NCI-H510A (cell line): Measurements from ENCODE around the gene ADARB1.

Experiments used
- DNase-seq: peaks from one replicate; lab custom pipeline; 2025; lab: John Stamatoyannopoulos, UW

Gene ADARB1

GRCh38 chr21:45152265-45152746, 77.9 kb downstream of the ADARB1 start:
- no peak for DNase-seq

- no peak for DNase-seq
These were observed 79.3 kb downstream of the ADARB1 start for GRCh38 chr21:45153358-45154318.

DNA sequence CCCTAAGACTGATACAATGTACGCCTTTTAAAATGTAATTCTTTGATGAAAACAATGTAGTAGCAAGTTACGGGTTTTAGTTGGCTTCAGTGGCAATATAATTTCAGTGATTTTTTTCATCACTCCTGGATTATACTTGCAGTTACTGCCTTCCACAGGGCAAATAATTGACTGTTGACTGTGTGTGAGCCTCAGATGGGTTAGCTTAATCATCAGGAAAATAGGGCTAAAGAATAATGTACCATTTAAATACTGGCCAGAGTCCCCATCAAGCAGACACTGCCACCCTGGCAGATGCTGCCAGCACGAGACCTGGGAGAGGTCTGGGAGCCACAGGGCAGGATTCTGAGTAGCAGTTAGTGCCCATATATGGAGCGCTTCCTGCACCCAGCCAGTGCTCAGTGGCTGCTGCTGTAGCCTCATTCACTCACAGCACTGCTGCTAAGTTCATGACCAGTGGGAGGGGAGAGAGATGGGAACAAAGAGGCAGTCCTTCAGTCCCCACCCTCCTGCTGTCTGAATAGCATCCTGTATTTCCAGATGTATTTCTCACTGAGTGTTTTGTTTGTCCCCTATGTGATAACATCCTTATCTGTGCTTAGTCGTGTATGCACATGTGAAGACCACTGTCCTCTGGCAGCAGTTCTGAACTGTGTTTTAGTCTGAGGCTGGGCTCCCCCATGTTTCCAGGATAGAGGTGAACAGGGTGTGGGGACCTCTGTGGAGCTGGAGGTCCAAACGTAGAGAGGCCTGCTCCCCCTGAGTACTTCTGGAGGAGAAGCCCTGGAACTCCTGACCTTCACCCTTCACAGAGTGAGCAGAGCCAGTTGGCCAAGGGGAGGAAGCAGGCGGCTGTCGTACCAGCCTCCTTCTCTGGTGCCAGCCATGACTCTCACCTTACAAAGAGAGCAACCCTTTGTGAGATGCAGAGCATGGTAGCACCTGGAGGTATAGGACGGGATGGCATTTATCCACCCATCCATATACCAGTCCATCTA, 80.4 kb downstream of the ADARB1 start:
- no peak for DNase-seq

DNA sequence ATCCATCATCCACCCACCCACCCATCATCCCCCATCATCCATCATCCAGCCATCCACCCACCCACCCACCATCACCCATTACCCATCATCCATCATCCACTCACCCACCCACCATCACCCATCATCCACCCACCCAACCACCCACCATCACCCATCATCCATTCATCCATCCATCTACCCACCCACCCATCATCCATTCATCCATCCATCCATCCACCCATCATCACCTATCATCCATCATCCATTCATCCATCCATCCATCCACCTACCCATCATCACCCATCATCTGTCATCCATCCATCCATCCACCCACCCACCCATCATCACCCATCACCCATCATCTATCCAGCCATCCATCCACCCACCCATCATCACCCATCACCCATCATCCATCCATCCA, 81.5 kb downstream of the ADARB1 start:
- no peak for DNase-seq

DNA sequence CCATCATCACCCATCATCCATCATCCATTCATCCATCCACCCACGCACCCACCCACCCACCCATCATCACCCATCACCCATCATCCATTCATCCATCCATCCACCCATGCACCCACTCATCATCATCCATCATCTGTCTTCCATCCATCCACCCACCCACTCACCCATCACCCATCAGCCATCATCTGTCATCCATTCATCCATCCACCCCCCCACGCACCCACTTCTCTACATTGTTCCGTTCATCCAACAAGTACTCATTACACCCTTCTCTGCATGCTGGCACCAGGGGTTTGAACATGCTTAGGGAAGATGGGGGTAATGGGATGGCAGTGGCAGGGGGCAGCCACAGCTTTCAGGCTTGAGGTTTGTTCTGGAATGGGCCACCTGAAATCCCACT, 82.1 kb downstream of the ADARB1 start:
- no peak for DNase-seq

- no peak for DNase-seq
These were observed 83.6 kb downstream of the ADARB1 start for GRCh38 chr21:45157932-45158331.

- DNase-seq: no peak
These were observed 84.4 kb downstream of the ADARB1 start for GRCh38 chr21:45158491-45159423.

DNA sequence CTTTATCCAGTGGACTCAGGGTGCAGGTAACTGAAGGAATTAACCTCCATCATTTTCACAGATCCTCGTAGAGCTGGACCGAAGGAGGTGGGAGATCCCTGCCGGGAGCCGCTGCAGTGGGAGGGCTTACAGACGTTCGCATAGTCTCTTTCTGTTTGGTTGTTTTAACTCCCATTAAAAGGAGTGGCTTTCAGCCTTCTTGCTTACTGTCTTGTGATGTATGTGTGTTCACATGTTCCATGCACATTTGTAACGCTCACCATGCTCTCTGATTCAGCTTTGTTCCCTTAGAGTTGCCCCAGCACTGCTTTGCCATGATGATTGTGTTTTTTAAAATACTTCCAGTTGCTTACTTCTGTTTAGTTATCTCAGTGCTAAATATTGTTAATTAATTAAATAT, 85.8 kb downstream of the ADARB1 start:
- no peak for DNase-seq

- no peak for DNase-seq
These were observed 86.9 kb downstream of the ADARB1 start for GRCh38 chr21:45161038-45161945.

GRCh38 chr21:45162115-45162514, 87.7 kb downstream of the ADARB1 start:
- no peak for DNase-seq

DNA sequence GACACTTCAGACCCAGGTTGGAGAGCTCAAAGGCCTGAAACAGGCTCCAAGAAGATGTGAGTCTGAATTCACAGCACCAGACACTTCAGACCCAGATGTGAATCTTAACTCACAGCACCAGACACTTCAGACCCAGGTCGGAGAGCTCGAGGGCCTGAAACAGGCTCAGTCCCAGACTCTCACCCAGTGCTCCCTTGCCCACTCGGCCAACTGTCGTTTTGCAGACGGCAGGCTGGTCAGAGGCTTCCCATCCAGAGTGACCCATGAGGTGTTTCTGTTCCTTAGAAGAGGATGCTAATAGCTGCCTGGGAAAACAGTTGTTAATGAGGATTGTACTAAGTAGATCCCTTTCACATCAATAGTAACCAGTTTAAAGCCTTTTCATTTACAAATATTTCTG, 88.4 kb downstream of the ADARB1 start:
- no peak for DNase-seq

DNA sequence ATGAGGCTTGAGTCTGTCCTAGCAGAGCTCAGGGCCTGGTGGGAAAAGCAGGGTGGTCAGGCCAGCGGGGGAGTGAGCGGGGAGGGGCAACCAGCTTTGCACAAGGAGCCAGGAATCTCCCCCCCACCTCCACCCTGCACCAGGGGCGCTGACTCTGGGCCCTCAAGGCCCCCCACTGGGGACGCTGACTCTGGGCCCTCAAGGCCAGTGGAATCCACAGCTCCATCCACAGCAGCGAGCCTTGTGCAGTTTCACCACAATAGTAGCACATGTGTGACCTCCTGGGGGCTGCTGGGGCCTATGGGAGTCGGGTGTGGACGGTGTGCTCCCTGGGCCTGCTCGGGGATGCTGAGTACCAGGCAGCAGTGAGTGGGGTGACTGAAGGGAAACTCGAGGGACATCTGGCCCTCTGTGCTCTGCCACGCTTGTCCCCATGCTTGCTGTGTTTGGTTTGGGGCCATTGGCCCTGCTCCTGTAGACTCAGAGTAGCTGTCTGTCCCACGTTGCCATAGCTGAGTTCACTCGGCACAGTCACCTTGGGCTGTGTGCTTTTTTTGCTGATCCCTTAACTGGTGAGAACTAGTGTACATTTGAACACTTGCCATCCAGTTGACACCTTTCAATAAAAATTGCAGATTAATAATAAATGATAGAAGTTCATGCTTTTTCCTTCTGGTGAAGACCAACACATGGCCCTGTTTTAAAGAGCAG, 89.2 kb downstream of the ADARB1 start:
- no peak for DNase-seq

GRCh38 chr21:45164124-45164511, 89.7 kb downstream of the ADARB1 start:
- DNase-seq: no peak

GRCh38 chr21:45164838-45165237, 90.5 kb downstream of the ADARB1 start:
- DNase-seq: no peak

GRCh38 chr21:45166931-45167330, 92.6 kb downstream of the ADARB1 start:
- DNase-seq: no peak

DNA sequence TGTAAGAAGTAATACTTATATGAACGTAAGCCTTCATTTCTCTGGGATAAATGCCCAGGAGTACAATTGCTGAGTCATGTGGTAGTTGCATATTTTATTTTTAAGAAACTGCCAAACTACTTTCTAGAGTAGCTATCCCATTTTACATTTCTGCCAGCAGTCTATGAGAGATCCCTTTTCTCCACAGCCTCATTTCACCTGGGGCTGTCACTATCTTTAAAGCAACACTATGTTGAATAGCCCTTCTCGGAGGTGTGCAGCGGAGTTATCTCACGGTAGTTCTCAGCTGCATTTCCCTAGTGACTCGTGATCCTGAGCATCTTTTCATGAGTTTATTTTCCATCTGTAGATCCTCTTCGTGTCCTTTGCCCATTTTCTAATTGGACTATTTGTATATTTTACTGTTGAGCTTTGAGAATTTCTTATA, 93.4 kb downstream of the ADARB1 start:
- no peak for DNase-seq

GRCh38 chr21:45168522-45168921, 94.1 kb downstream of the ADARB1 start:
- DNase-seq: no peak

DNA sequence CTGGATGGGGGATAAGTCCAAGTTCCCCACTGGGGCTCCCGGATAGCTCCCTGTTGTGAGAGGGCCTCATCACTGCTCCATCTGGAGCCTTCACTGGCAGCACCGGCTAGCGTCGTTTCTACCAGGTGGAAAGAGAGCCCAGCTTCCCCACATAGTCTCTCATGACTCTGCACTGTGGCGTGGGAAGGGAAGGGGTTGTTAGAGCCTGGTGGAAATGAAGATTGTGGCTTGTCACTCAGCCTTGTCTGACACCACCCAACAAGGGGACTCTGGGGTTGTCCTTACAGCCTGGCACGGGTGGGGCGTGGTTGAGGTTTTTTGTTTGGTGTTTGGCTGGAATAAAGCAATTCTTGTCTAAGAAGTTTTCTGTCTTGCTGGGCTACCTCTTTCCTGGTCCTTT, 94.6 kb downstream of the ADARB1 start:
- DNase-seq: no peak

GRCh38 chr21:45169682-45170081, 95.3 kb downstream of the ADARB1 start:
- DNase-seq: no peak

GRCh38 chr21:45170987-45171386, 96.6 kb downstream of the ADARB1 start:
- DNase-seq: no peak
